Measurements from ENCODE around the gene CC2D2A. TPM values are rescaled to one million over a fixed set of nuclear protein-coding genes. Genes with fewer than 3 reads are reported as not detected.

The CC2D2A gene
- total and polyA plus RNA-seq, 2 of the 13 experiments (the other 11 are each of a cell fraction or from before 2014, with no cell fraction given), result 4.2 to 7.2 TPM

DNA sequence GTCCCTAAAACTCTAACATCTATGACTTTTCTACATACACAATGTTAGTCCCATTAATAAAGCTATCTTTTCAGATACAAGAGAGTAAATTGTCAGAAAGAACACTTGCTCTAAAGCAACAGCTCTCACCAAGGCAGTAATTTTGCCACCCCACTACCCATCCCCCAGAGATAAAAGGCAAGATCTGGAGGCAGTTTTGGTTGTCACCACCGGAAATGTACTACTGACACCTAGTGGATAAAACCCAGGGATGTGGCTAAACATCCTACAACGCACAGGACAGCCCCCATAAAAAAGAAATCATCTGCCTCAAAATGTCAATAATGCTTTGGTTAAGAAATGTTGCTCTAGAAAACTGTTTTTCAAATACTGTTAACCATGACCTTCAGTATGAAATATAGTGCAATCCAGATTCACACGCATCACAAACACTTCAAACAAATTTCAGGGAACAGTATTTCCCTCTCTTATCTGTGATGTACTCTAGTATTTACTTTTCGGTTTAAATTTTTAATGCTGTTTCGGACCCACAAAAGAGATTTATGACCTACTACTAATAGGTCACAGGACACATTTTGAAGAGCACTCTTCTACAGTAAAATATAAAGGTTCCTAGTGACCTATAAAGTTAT lies 180.3 kb downstream of the CC2D2A start (continued):
- TF ChIP-seq ZBTB7A (CRISPR knock-in tag; IDR thresholded peaks at IDR 0.05) (no peak), HMG20A (CRISPR knock-in tag; IDR thresholded peaks at IDR 0.05; ENCODE audit: borderline replicate concordance) (no peak), SAFB2 (CRISPR knock-in tag; IDR thresholded peaks at IDR 0.05; ENCODE audit: borderline replicate concordance, low read depth) (no peak), ZNF775 (CRISPR knock-in tag; IDR thresholded peaks at IDR 0.05; ENCODE audit: borderline replicate concordance) (no peak), ISL2 (CRISPR knock-in tag; IDR thresholded peaks at IDR 0.05) (no peak), GABPA (IDR thresholded peaks at IDR 0.05; ENCODE audit: low read depth, low read length) (no peak), GABPA (CRISPR knock-in tag; IDR thresholded peaks at IDR 0.05; ENCODE audit: low read depth) (peak; percentile 74), DNMT3B (CRISPR knock-in tag; conservative IDR thresholded peaks at IDR 0.05) (no peak), EEA1 (CRISPR knock-in tag; IDR thresholded peaks at IDR 0.05; ENCODE audit: borderline replicate concordance) (no peak), ZNF674 (CRISPR knock-in tag; IDR thresholded peaks at IDR 0.05; ENCODE audit: low read depth) (no peak), ASH2L (IDR thresholded peaks at IDR 0.05; ENCODE audit: insufficient read length, low read depth, low read length) (no peak), TMF1 (CRISPR knock-in tag; IDR thresholded peaks at IDR 0.05; ENCODE audit: low read depth) (no peak), SP4 (CRISPR knock-in tag; IDR thresholded peaks at IDR 0.05) (no peak), ZNF589 (CRISPR knock-in tag; conservative IDR thresholded peaks at IDR 0.05) (no peak), THYN1 (CRISPR knock-in tag; IDR thresholded peaks at IDR 0.05; ENCODE audit: borderline replicate concordance, low read depth) (no peak)
- TF ChIP-seq, protein P1, sequence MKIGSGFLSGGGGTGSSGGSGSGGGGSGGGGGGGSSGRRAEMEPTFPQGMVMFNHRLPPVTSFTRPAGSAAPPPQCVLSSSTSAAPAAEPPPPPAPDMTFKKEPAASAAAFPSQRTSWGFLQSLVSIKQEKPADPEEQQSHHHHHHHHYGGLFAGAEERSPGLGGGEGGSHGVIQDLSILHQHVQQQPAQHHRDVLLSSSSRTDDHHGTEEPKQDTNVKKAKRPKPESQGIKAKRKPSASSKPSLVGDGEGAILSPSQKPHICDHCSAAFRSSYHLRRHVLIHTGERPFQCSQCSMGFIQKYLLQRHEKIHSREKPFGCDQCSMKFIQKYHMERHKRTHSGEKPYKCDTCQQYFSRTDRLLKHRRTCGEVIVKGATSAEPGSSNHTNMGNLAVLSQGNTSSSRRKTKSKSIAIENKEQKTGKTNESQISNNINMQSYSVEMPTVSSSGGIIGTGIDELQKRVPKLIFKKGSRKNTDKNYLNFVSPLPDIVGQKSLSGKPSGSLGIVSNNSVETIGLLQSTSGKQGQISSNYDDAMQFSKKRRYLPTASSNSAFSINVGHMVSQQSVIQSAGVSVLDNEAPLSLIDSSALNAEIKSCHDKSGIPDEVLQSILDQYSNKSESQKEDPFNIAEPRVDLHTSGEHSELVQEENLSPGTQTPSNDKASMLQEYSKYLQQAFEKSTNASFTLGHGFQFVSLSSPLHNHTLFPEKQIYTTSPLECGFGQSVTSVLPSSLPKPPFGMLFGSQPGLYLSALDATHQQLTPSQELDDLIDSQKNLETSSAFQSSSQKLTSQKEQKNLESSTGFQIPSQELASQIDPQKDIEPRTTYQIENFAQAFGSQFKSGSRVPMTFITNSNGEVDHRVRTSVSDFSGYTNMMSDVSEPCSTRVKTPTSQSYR (CRISPR knock-in tag; IDR thresholded peaks at IDR 0.05; ENCODE audit: borderline replicate concordance), result peak; percentile 69; the same call in 1 of the 2 replicates
- TF ChIP-seq, protein P2, sequence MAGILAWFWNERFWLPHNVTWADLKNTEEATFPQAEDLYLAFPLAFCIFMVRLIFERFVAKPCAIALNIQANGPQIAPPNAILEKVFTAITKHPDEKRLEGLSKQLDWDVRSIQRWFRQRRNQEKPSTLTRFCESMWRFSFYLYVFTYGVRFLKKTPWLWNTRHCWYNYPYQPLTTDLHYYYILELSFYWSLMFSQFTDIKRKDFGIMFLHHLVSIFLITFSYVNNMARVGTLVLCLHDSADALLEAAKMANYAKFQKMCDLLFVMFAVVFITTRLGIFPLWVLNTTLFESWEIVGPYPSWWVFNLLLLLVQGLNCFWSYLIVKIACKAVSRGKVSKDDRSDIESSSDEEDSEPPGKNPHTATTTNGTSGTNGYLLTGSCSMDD (CRISPR knock-in tag; IDR thresholded peaks at IDR 0.05), result no peak
- TF ChIP-seq, protein P3, sequence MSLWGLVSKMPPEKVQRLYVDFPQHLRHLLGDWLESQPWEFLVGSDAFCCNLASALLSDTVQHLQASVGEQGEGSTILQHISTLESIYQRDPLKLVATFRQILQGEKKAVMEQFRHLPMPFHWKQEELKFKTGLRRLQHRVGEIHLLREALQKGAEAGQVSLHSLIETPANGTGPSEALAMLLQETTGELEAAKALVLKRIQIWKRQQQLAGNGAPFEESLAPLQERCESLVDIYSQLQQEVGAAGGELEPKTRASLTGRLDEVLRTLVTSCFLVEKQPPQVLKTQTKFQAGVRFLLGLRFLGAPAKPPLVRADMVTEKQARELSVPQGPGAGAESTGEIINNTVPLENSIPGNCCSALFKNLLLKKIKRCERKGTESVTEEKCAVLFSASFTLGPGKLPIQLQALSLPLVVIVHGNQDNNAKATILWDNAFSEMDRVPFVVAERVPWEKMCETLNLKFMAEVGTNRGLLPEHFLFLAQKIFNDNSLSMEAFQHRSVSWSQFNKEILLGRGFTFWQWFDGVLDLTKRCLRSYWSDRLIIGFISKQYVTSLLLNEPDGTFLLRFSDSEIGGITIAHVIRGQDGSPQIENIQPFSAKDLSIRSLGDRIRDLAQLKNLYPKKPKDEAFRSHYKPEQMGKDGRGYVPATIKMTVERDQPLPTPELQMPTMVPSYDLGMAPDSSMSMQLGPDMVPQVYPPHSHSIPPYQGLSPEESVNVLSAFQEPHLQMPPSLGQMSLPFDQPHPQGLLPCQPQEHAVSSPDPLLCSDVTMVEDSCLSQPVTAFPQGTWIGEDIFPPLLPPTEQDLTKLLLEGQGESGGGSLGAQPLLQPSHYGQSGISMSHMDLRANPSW (CRISPR knock-in tag; IDR thresholded peaks at IDR 0.05; ENCODE audit: borderline replicate concordance), result no peak
- TF ChIP-seq, protein P4, sequence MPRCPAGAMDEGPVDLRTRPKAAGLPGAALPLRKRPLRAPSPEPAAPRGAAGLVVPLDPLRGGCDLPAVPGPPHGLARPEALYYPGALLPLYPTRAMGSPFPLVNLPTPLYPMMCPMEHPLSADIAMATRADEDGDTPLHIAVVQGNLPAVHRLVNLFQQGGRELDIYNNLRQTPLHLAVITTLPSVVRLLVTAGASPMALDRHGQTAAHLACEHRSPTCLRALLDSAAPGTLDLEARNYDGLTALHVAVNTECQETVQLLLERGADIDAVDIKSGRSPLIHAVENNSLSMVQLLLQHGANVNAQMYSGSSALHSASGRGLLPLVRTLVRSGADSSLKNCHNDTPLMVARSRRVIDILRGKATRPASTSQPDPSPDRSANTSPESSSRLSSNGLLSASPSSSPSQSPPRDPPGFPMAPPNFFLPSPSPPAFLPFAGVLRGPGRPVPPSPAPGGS (CRISPR knock-in tag; IDR thresholded peaks at IDR 0.05), result no peak
- TF ChIP-seq, protein P5, sequence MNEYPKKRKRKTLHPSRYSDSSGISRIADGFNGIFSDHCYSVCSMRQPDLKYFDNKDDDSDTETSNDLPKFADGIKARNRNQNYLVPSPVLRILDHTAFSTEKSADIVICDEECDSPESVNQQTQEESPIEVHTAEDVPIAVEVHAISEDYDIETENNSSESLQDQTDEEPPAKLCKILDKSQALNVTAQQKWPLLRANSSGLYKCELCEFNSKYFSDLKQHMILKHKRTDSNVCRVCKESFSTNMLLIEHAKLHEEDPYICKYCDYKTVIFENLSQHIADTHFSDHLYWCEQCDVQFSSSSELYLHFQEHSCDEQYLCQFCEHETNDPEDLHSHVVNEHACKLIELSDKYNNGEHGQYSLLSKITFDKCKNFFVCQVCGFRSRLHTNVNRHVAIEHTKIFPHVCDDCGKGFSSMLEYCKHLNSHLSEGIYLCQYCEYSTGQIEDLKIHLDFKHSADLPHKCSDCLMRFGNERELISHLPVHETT (CRISPR knock-in tag; conservative IDR thresholded peaks at IDR 0.05), result no peak
